ENCODE measurements around the gene CFD. TPM values are rescaled to one million over a fixed set of nuclear protein-coding genes. Genes with fewer than 3 reads are reported as not detected.
"Not testable (repeated sequence)": the region's sequence is repeated elsewhere in the genome, so short reads cannot be mapped to it uniquely, and the experiment has no call there.

The CFD gene
- total RNA-seq, 1 donor from 2014 or later, result 0.16 TPM

- DNase-seq (ENCODE audit: low read depth), result no peak
Measured at GRCh38 chr19:887599-887998, 28.1 kb downstream of the CFD start.

GRCh38 chr19:888581-889385, 29.3 kb downstream of the CFD start:
- no peak for DNase-seq (ENCODE audit: low read depth)

GRCh38 chr19:889662-890295, 30.3 kb downstream of the CFD start:
- DNase-seq (ENCODE audit: low read depth), result no peak

DNA sequence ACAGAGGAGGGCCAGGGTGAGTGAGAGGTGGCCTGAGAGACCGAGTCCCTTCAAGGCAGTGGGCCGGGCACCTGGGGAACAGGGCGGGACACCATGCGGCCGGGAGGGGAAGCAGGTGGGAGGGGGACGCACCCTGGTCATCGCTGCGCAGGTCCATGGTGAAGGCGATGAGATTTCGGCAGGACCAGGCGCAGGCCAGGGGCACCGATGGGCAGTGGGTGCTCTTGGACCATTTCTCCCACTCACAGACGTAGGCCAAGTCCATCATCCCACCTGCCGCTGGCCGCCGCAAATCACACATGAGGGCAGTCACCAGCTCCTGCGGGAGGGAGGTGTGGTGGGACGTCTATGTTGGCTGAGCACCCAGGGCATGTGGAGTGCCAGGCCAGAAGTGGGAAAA, 31.4 kb downstream of the CFD start:
- DNase-seq (ENCODE audit: low read depth), result no peak

DNA sequence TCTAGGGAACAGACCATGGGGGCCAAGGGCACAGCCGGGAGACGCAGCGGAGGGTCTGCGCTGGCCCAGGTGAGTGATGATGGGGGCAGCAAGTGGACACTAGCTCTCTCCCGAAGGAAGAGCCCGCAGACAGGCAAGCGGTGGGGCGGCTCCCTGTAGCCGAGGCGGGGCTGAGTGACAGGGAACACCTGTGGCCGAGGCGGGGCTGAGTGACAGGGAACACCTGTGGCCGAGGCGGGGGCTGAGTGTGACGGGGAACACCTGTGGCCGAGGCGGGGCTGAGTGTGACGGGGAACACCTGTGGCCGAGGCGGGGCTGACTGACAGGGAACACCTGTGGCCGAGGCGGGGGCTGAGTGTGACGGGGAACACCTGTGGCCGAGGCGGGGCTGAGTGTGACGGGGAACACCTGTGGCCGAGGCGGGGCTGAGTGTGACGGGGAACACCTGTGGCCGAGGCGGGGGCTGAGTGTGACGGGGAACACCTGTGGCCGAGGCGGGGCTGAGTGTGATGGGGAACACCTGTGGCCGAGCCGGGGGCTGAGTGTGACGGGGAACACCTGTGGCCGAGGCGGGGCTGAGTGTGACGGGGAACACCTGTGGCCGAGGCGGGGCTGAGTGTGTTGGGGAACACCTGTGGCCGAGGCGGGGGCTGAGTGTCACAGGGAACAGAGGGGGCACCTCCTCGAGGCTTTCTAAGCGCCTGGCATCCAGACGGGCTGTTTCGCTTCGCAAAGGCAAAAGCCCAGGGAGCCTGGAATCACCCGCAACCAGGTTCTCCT, 32.1 kb downstream of the CFD start:
- not testable (repeated sequence) for DNase-seq (ENCODE audit: low read depth)

DNA sequence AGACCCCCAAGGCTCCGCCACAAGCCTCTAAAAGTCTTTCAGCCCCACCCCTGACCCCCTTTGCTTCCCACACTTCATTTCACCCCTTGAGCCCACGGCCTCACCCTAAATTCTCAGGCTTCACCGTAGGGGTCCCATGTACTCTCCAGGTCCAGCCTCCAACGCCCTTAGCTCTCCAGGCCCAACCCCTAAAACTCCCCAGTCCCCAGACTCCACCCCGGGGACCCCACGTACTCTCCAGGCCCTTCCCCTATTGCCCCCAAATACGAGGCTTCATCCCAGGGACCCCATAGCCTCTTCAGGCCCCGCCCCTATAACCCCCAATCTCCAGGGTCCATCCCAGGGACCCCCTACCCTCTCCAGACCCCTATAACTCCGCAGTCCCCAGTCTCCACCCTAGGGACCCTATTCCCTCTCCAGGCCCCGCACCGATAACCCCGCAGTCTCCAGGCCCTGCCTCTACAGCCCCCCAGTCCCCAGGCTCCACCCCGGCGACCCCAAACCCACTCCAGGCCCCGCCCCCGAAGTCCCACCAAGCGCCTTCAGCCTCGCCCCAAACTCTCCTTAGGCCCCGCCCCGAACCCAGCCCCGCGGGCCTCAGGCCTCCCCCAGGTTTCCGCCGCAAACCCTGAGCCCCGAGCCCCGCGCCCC, 32.9 kb downstream of the CFD start:
- no peak for DNase-seq (ENCODE audit: low read depth)

- peak; percentile 91 for DNase-seq (ENCODE audit: low read depth)
Measured at GRCh38 chr19:892894-893689, 33.6 kb downstream of the CFD start, which contains the start of the genes MED16 and RNU6-9. TSS of gene MED16 (minus strand) at chr19:893187. CDS start at chr19:891131, 2,056 bp downstream. TSS of gene RNU6-9 (plus strand) at chr19:893484.

DNA sequence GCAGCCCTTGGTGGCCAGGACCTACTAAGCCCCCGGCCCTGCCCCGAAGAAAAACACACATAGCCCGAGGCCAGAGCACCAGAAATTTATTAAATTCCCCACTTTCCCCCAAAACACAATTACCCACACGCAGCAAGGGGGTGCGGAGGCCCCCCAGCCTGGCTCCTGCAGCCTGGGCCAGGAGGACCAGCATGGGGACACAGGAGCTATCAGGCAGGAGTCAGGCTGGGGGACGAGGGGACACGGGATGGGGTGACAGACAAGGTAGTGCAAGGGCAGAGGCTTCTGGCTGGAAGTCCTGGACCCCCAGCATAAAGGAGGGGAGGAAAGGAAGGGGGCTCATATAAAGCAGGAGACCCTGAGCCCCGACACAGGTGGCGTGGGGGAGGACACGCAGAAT, 37.0 kb downstream of the CFD start:
- DNase-seq (ENCODE audit: low read depth), result no peak

DNA sequence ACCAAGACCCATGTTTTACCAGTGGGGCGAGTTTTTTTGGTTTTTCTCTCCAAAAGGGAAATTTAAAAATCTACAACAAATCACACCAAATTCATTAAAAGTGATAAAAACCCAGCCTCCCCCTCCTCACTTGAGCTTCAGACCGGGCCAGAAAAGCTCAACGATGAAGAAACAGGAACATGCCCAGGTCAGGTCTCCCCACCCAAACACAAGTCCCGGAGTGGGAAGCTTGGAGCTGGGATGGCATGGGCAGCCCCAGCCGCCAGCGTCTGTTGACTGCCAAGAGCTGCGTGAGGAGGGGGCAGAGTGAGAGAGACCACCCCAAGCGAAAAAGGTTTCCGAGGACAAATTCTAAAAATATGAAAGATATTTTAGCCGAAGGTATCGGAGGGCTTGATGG, 37.5 kb downstream of the CFD start:
- DNase-seq (ENCODE audit: low read depth), result no peak

- DNase-seq (ENCODE audit: low read depth), result no peak
Measured at GRCh38 chr19:897442-898039, 38.1 kb downstream of the CFD start.

DNA sequence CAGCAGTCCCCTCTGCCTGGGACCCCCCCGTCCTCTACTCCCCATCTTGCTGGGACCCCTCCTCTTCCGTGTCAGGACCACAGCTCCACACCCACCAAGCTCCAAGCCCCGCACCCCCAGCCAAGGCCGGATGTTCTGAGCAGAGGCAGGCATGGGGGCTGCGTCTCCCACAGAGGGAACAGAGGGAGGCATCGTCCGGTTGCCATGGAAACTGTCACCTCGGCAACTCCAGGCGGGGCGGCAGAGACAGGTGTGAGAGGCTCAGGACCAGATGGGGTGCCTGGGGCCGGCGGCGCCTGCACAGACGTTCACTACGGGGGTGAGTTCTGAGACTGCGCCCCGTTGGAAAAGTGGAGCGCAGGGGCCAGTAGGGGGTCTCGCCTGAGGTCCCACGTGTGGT, 39.2 kb downstream of the CFD start:
- DNase-seq (ENCODE audit: low read depth), result no peak

DNA sequence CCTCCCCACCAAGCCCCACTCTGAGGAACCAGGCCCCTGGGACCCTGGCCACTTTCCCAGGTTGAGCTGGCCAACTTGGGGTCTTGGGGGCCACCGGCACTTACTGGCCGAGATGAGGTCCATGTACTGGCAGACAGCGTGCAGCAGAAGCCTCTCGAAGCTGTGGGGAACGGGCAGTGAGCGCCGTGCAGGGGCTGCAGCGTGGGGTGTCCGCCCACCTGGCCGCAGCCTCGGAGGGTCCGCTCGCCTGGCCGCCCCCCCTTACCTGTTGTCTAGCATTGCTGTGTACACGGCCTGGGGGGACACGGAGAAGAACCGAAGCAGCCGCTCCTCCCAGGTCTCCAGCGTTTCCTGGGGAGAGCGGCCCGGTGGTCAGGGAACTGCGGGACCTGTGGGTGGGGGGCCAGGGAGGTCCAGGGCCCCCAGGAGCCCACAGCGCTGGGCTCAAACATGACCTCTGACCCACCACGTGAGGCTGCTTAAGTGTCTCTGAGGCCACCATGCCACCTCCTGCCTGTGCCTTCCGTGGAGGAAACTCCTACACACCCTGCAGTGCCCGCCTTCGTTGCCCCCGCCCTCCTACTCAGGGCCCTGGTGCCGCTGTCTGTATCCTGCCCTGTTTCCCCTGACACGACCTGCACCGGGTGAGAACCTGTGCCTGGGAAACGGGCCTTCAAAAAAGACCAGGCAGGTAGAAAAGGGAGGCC, 40.0 kb downstream of the CFD start:
- no peak for DNase-seq (ENCODE audit: low read depth)

DNA sequence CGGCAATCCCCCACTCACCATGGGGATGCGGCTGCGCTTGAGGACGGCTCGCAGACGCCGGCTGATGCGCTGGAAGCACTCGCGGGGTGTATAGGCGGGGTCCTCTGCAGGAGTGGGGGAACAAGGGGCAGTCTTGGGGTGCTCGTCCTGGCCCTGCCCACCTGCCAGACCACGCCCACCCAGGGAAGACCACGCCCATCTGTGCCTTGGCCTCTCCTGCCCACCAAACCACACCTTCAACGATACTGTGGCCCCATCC, 40.5 kb downstream of the CFD start:
- no peak for DNase-seq (ENCODE audit: low read depth)

- no peak for DNase-seq (ENCODE audit: low read depth)
Measured at GRCh38 chr19:900302-901111, 41.0 kb downstream of the CFD start.

- DNase-seq (ENCODE audit: low read depth), result no peak
Measured at GRCh38 chr19:901216-902092, 42.0 kb downstream of the CFD start.

DNA sequence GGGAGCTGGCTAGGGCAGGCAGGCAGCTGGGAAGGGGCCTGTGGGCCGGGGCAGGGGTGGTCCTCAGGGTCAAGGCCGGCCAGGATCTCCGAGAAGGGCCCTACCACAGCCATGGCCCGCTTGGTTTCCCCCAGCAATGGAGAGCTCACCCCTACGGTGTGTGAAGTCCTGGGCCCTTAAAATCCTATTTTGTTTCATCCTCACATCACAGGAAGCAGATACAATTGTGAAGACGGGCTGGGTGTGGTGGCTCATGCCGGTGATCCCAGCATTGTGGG, 42.6 kb downstream of the CFD start:
- no peak for DNase-seq (ENCODE audit: low read depth)

DNA sequence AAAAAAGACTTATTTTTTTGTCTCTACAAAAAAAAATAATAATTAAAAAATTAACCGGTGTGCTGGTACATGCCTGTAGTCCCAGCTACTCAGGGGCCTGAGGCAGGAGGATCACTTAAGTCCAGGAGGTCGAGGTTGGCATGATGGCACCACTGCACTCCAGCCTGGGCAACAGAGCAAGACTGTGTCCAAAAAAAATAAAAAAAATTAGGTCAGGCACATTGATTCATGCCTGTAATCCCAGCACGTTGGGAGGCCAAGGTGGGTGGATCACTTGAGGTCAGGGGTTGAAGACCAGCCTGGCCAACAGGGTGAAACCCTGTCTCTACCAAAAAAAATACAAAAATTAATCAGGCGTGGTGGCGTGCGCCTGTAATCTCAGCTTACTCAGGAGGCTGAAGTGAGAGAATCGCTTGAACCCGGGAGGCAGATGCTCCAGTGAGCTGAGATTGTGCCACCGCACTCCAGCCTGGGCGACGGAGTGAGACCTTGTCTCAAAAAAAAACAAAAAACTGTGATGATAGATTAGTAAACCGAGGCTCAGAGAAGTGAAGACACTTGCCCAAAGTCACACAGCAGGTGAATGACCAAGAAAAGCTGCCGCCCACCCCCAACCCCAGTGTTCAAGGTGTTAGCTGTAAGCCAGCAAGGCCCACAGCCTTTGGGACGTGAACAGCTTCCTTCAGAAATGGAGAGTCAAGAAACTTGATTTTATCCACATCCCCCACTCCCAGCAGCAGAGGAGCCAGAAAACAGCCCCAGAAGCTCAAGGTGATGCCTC, 43.2 kb downstream of the CFD start:
- no peak for DNase-seq (ENCODE audit: low read depth)
